ENCODE results near the gene ADSS1. TPM values are rescaled to one million over a fixed set of nuclear protein-coding genes. Genes with fewer than 3 reads are reported as not detected.

ADSS1 gene
- total and polyA plus RNA-seq, 9 donors, result 2.6 to 9.8 (median 4.1) TPM

GRCh38 chr14:104770851-104771272, 46.8 kb downstream of the ADSS1 start:
- Histone ChIP-seq H3K4me3 (no peak overlapping the region), H3K9me3 (no peaks in the 10 kb centered on the region), H3K4me1 (ENCODE audit: insufficient read depth) (peaks cover 2% of the 10 kb centered on the region), H3K27me3 (no peaks in the 10 kb centered on the region), H3K36me3 (no peaks in the 10 kb centered on the region), H3K27ac (no peak overlapping the region)
- no peak for DNase-seq
- intact Hi-C loops (cut with DNase I), result loop anchor here in 2 of 4 donors (1.0 to 2.0 kb wide), 2 partner anchors 24 to 54 kb away; partner anchors contain the start of gene AKT1 (in 1 of the 2)
- 87 to 95% (median 93%) methylated on average over 5 of the region's 5 CpGs for WGBS, 3 donors
- TF ChIP-seq EP300 (IDR thresholded peaks at IDR 0.05) (no peak), POLR2A (IDR thresholded peaks at IDR 0.05) (no peak)
- TF ChIP-seq, protein P1, sequence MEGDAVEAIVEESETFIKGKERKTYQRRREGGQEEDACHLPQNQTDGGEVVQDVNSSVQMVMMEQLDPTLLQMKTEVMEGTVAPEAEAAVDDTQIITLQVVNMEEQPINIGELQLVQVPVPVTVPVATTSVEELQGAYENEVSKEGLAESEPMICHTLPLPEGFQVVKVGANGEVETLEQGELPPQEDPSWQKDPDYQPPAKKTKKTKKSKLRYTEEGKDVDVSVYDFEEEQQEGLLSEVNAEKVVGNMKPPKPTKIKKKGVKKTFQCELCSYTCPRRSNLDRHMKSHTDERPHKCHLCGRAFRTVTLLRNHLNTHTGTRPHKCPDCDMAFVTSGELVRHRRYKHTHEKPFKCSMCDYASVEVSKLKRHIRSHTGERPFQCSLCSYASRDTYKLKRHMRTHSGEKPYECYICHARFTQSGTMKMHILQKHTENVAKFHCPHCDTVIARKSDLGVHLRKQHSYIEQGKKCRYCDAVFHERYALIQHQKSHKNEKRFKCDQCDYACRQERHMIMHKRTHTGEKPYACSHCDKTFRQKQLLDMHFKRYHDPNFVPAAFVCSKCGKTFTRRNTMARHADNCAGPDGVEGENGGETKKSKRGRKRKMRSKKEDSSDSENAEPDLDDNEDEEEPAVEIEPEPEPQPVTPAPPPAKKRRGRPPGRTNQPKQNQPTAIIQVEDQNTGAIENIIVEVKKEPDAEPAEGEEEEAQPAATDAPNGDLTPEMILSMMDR (IDR thresholded peaks at IDR 0.05), result no peak

- Histone ChIP-seq H3K36me3 (no peaks in the 10 kb centered on the region), H3K9me3 (no peaks in the 10 kb centered on the region), H3K4me3 (no peak overlapping the region), H3K27ac (no peak overlapping the region), H3K4me1 (ENCODE audit: insufficient read depth) (peaks cover 2% of the 10 kb centered on the region), H3K27me3 (no peaks in the 10 kb centered on the region)
- intact Hi-C loops (cut with DNase I), result loop anchor here in 1 of 4 donors (2.0 kb wide), 1 partner anchor 23 kb away; the partner anchor contains the start of gene AKT1
- TF ChIP-seq EP300 (IDR thresholded peaks at IDR 0.05) (no peak), POLR2A (IDR thresholded peaks at IDR 0.05) (no peak)
- TF ChIP-seq, protein P1 (IDR thresholded peaks at IDR 0.05), result no peak
- WGBS, 3 donors, result 98 to 100% (median 99%) methylated on average over 2 to 4 of the region's 4 CpGs
- no peak for DNase-seq
Observed at GRCh38 chr14:104771374-104771773, 47.3 kb downstream of the ADSS1 start.

- H3K4me3 ChIP-seq, result no peak overlapping the region
- H3K36me3 ChIP-seq, result no peaks in the 10 kb centered on the region
- no peaks in the 10 kb centered on the region for H3K27me3 ChIP-seq
- no peak overlapping the region for H3K27ac ChIP-seq
- WGBS, 3 donors, result 87 to 89% (median 87%) methylated on average over 34 of the region's 34 CpGs
- no peaks in the 10 kb centered on the region for H3K9me3 ChIP-seq
- no peak for DNase-seq
- peaks cover 2% of the 10 kb centered on the region for H3K4me1 ChIP-seq (ENCODE audit: insufficient read depth)
- no peak for TF ChIP-seq POLR2A (IDR thresholded peaks at IDR 0.05)
- TF ChIP-seq, protein P1 (IDR thresholded peaks at IDR 0.05), result no peak
- no peak for TF ChIP-seq EP300 (IDR thresholded peaks at IDR 0.05)
- intact Hi-C loops (cut with DNase I), result loop anchor here in 1 of 4 donors (2.0 kb wide), 1 partner anchor 23 kb away; the partner anchor contains the start of gene AKT1
Observed at GRCh38 chr14:104771918-104772706, 48.1 kb downstream of the ADSS1 start.

DNA sequence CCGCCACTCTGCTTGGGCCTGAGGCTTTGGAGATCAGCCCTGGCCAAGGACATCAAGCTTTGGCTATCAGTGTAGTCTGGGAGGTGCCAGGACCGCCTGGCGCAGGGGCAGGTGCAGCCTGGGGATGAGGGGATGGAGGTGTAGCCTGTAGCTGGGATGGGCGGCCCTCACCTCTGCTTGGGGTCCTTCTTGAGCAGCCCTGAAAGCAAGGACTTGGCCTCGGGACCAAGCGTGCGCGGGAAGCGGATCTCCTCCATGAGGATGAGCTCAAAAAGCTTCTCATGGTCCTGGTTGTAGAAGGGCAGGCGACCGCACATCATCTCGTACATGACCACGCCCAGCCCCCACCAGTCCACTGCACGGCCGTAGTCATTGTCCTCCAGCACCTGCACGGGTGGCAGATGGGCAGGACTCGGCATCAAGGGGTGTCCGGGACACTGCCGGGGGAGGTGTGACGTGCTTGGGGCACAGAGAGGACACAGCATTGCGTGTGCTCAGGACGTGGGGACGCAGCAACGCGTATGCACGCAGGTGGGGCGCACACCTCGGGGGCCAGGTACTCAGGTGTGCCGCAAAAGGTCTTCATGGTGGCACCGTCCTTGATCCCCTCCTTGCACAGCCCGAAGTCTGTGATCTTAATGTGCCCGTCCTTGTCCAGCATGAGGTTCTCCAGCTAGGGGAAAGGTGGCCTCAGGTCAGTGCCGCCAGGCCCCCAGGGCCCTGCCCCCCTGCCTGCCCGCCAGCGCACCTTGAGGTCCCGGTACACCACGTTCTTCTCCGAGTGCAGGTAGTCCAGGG, 48.9 kb downstream of the ADSS1 start:
- no peaks in the 10 kb centered on the region for H3K27me3 ChIP-seq
- intact Hi-C loops (cut with DNase I), result no loop called here

More for the DNA sequence above, 48.9 kb downstream of the ADSS1 start:
- 88 to 90% (median 89%) methylated on average over 38 of the region's 38 CpGs for WGBS, 3 donors
- no peak overlapping the region for H3K4me3 ChIP-seq
- H3K9me3 ChIP-seq, result no peaks in the 10 kb centered on the region
- TF ChIP-seq, protein P1 (IDR thresholded peaks at IDR 0.05), result no peak
- TF ChIP-seq POLR2A (IDR thresholded peaks at IDR 0.05) (no peak), EP300 (IDR thresholded peaks at IDR 0.05) (no peak)
- no peak for DNase-seq
- H3K36me3 ChIP-seq, result no peaks in the 10 kb centered on the region
- peaks cover 2% of the 10 kb centered on the region for H3K4me1 ChIP-seq (ENCODE audit: insufficient read depth)
- H3K27ac ChIP-seq, result no peak overlapping the region
